Measurements from ENCODE around the gene MAP3K20. TPM values are rescaled to one million over a fixed set of nuclear protein-coding genes. Genes with fewer than 3 reads are reported as not detected.

The MAP3K20 gene
- total and polyA plus RNA-seq, 2 of the 4 experiments (the other 2 are of a cell fraction): 27.5 to 84.4 TPM

GRCh38 chr2:173241643-173242042 lies 166.0 kb downstream of the MAP3K20 start:
- no peak overlapping the region for H3K14ac ChIP-seq (replicated peaks; ENCODE audit: low read depth, low read length)
- 0 out of 2 replicates have a peak, but pooled peaks cover 2% of the 10 kb centered on the region for H3K9me1 ChIP-seq (ENCODE audit: insufficient read depth, low read length)
- POLR2A ChIA-PET (ENCODE audit: unreplicated experiment): no interaction called here
- no peak overlapping the region for H3K27ac ChIP-seq (ENCODE audit: insufficient read depth, low read length)
- DNase-seq (no peak), ATAC-seq (ENCODE audit: low read depth) (no peak)
- H4K20me1 ChIP-seq (ENCODE audit: insufficient read depth, low read length): no peaks in the 10 kb centered on the region
- no peak overlapping the region for H3K4me2 ChIP-seq (ENCODE audit: low read depth, low read length)
- no peak overlapping the region for H3K56ac ChIP-seq (ENCODE audit: extremely low read depth, insufficient read depth, low read length)
- no peak overlapping the region for H2BK20ac ChIP-seq (ENCODE audit: low read depth, low read length)
- no peaks in the 10 kb centered on the region for H3K9me3 ChIP-seq (ENCODE audit: control insufficient read depth, insufficient read depth, low read length)
- BruUV-seq (replicated peaks): no TSS peak
- no peak overlapping the region for H2AK5ac ChIP-seq (ENCODE audit: low read depth, low read length)
- H2AK9ac ChIP-seq (replicated peaks; ENCODE audit: low read depth, low read length, poor library complexity): no peak overlapping the region
- H4K5ac ChIP-seq (ENCODE audit: low read depth, low read length): no peak overlapping the region
- no peak overlapping the region for H3K9ac ChIP-seq (ENCODE audit: low read depth, low read length)
- in situ Hi-C loops (cut with MboI; ENCODE audit: low sequenced_read_pairs): no loop called here
- no peak overlapping the region for H4K8ac ChIP-seq (ENCODE audit: low read depth in 2 of 2, low read length in 2 of 2)
- no peak overlapping the region for H3K4ac ChIP-seq (ENCODE audit: low read depth, low read length)
- no peak overlapping the region for H3K18ac ChIP-seq (ENCODE audit: low read depth, low read length)
- no peak overlapping the region for H3K4me3 ChIP-seq (ENCODE audit: insufficient read depth, low read depth, low read length)
- H3K79me1 ChIP-seq (ENCODE audit: low read depth in 1 of 2, low read length in 2 of 2): no peaks in the 10 kb centered on the region
- CTCF ChIA-PET: no interaction called here
- no peaks in the 10 kb centered on the region for H3K27me3 ChIP-seq (ENCODE audit: control insufficient read depth, insufficient read depth, low read length)
- H3K23ac ChIP-seq (ENCODE audit: low read depth, low read length): no peak overlapping the region
- no peak overlapping the region for H2BK15ac ChIP-seq (ENCODE audit: low read depth, low read length)
- no peak overlapping the region for H4K91ac ChIP-seq (ENCODE audit: insufficient read depth, low read depth, low read length)
- H3K4me1 ChIP-seq (ENCODE audit: control insufficient read depth, insufficient read depth, low read length): no peaks in the 10 kb centered on the region
- intact Hi-C loops (cut with micrococcal nuclease): no loop called here
- H2AFZ ChIP-seq (replicated peaks; ENCODE audit: low read length, poor library complexity): no peak overlapping the region
- peaks cover 10% of the 10 kb centered on the region for H3K36me3 ChIP-seq (ENCODE audit: control insufficient read depth, insufficient read depth, low read length)
- H2BK5ac ChIP-seq (ENCODE audit: low read depth, low read length, poor library complexity, severe bottlenecking): no peak overlapping the region
- no peak for TF ChIP-seq CTCF (conservative IDR thresholded peaks at IDR 0.05; ENCODE audit: low read depth, low read length)
- TF ChIP-seq RFX5 (IDR thresholded peaks at IDR 0.05; ENCODE audit: low read depth, low read length): no peak
- dilution Hi-C loops (cut with HindIII; ENCODE audit: low sequenced_read_pairs, unreplicated experiment): no loop called here
- no peak overlapping the region for H2BK120ac ChIP-seq (ENCODE audit: low read depth, low read length)
- no CpG with 5 or more reads among the region's 1 CpG for WGBS, 2 experiments (ENCODE audit: extremely low coverage in 2 of 2, insufficient read length in 1 of 2)
